ENCODE results near the gene VPS13A.

GRCh38 chr9:77142366-77142765 is 35.0 kb upstream of the VPS13A start:
- TF ChIP-seq EZH2 (IDR thresholded peaks at IDR 0.05; ENCODE audit: borderline replicate concordance, low read depth, low read length) (no peak), EGR1 (conservative IDR thresholded peaks at IDR 0.05) (no peak), HDAC1 (IDR thresholded peaks at IDR 0.05) (no peak)

Data from K562 (cell line).